Activated naive CD8-positive, alpha-beta T cell treated with anti-CD3 and anti-CD28 coated beads for 36 hours (primary cell): ENCODE measurements around the gene SLC19A1. TPM values are rescaled to one million over a fixed set of nuclear protein-coding genes. Genes with fewer than 3 reads are reported as not detected.

Experiments
- DNase-seq: peaks from one replicate; pipeline ENCODE4 v3.0.0; 2021
- H3K27ac Mint-ChIP-seq: one replicate; pipeline ENCODE4 v1.8.0; 2022; ENCODE audit warnings: mild to moderate bottlenecking, moderate library complexity, mixed read lengths
- H3K27me3 Mint-ChIP-seq: one replicate; pipeline ENCODE4 v1.8.0; 2022; ENCODE audit warnings: mild to moderate bottlenecking, mixed read lengths
- H3K36me3 Mint-ChIP-seq: one replicate; pipeline ENCODE4 v1.8.0; 2021; ENCODE audit warnings: mild to moderate bottlenecking, mixed read lengths
- H3K4me1 Mint-ChIP-seq: one replicate; pipeline ENCODE4 v1.8.0; 2021; ENCODE audit warnings: mixed read lengths
- H3K4me3 Mint-ChIP-seq: one replicate; pipeline ENCODE4 v1.8.0; 2022; ENCODE audit warnings: mild to moderate bottlenecking, moderate library complexity, mixed read lengths
- H3K9me3 Mint-ChIP-seq: one replicate; pipeline ENCODE4 v1.8.0; 2022; ENCODE audit warnings: mixed read lengths
- total RNA-seq, 2 experiments: library from RNA; stranded (reverse); gene quantifications; one replicate each; pipeline ENCODE4 v1.2.3, GENCODE V29; 2021

SLC19A1 gene
- total RNA-seq, 2 experiments from 2014 or later = 63.2 to 64.0 TPM

- Mint-ChIP-seq H3K4me1 (peaks cover 14% of the 10 kb centered on the region), H3K36me3 (peaks cover 6% of the 10 kb centered on the region), H3K27me3 (no peaks in the 10 kb centered on the region), H3K9me3 (no peaks in the 10 kb centered on the region), H3K4me3 (no peak overlapping the region), H3K27ac (no peak overlapping the region)
- DNase-seq = no peak
These were observed 3.7 kb upstream of the SLC19A1 start for GRCh38 chr21:45545691-45546531.

GRCh38 chr21:45545236-45545570 is 3.0 kb upstream of the SLC19A1 start:
- H3K36me3 Mint-ChIP-seq = peaks cover 11% of the 10 kb centered on the region
- peaks cover 14% of the 10 kb centered on the region for H3K4me1 Mint-ChIP-seq
- H3K4me3 Mint-ChIP-seq = no peak overlapping the region
- H3K27me3 Mint-ChIP-seq = no peaks in the 10 kb centered on the region
- DNase-seq = no peak
- no peak overlapping the region for H3K27ac Mint-ChIP-seq
- no peaks in the 10 kb centered on the region for H3K9me3 Mint-ChIP-seq

GRCh38 chr21:45544449-45545235 is 2.4 kb upstream of the SLC19A1 start:
- H3K4me3 Mint-ChIP-seq = no peak overlapping the region
- peaks cover 15% of the 10 kb centered on the region for H3K36me3 Mint-ChIP-seq
- H3K4me1 Mint-ChIP-seq = peaks cover 14% of the 10 kb centered on the region
- DNase-seq = no peak
- H3K9me3 Mint-ChIP-seq = no peaks in the 10 kb centered on the region
- no peaks in the 10 kb centered on the region for H3K27me3 Mint-ChIP-seq
- H3K27ac Mint-ChIP-seq = no peak overlapping the region

GRCh38 chr21:45543710-45544448 is 1.6 kb upstream of the SLC19A1 start:
- peaks cover 18% of the 10 kb centered on the region for H3K36me3 Mint-ChIP-seq
- no peak for DNase-seq
- H3K27me3 Mint-ChIP-seq = no peaks in the 10 kb centered on the region
- no peaks in the 10 kb centered on the region for H3K9me3 Mint-ChIP-seq
- H3K27ac Mint-ChIP-seq = peak overlapping the region; percentile 29
- H3K4me3 Mint-ChIP-seq = peak overlapping the region; percentile 68
- peaks cover 13% of the 10 kb centered on the region for H3K4me1 Mint-ChIP-seq

- H3K36me3 Mint-ChIP-seq = peaks cover 19% of the 10 kb centered on the region
- peaks cover 13% of the 10 kb centered on the region for H3K4me1 Mint-ChIP-seq
- peak overlapping the region; percentile 68 for H3K4me3 Mint-ChIP-seq
- H3K27me3 Mint-ChIP-seq = no peaks in the 10 kb centered on the region
- DNase-seq = no peak
- H3K9me3 Mint-ChIP-seq = no peaks in the 10 kb centered on the region
- H3K27ac Mint-ChIP-seq = peak overlapping the region; percentile 29
These were observed 1.1 kb upstream of the SLC19A1 start for GRCh38 chr21:45543371-45543709.

GRCh38 chr21:45542667-45543370 is 579 bp upstream of the SLC19A1 start:
- H3K27ac Mint-ChIP-seq = peak overlapping the region; percentile 62
- peaks cover 19% of the 10 kb centered on the region for H3K36me3 Mint-ChIP-seq
- H3K9me3 Mint-ChIP-seq = no peaks in the 10 kb centered on the region
- peak overlapping the region; percentile 68 for H3K4me3 Mint-ChIP-seq
- H3K27me3 Mint-ChIP-seq = no peaks in the 10 kb centered on the region
- peak; percentile 31 for DNase-seq
- peaks cover 13% of the 10 kb centered on the region for H3K4me1 Mint-ChIP-seq

- peak; percentile 87 for DNase-seq
- Mint-ChIP-seq H3K27me3 (no peaks in the 10 kb centered on the region), H3K4me1 (peaks cover 13% of the 10 kb centered on the region), H3K4me3 (peak overlapping the region; percentile 83), H3K36me3 (peaks cover 19% of the 10 kb centered on the region), H3K27ac (peak overlapping the region; percentile 85), H3K9me3 (no peaks in the 10 kb centered on the region)
These were observed 810 bp downstream of the SLC19A1 start for GRCh38 chr21:45541221-45542039.

- H3K4me1 Mint-ChIP-seq = peaks cover 16% of the 10 kb centered on the region
These were observed 1.7 kb downstream of the SLC19A1 start for GRCh38 chr21:45540601-45540970.

GRCh38 chr21:45539796-45540600 is 2.2 kb downstream of the SLC19A1 start:
- H3K9me3 Mint-ChIP-seq = no peaks in the 10 kb centered on the region
- no peaks in the 10 kb centered on the region for H3K27me3 Mint-ChIP-seq
- H3K4me3 Mint-ChIP-seq = peak overlapping the region; percentile 83
- peaks cover 20% of the 10 kb centered on the region for H3K4me1 Mint-ChIP-seq
- peak overlapping the region; percentile 85 for H3K27ac Mint-ChIP-seq
- no peak for DNase-seq
- H3K36me3 Mint-ChIP-seq = peaks cover 23% of the 10 kb centered on the region

More at GRCh38 chr21:45540601-45540970, 1.7 kb downstream of the SLC19A1 start:
- no peak for DNase-seq
- H3K36me3 Mint-ChIP-seq = peaks cover 21% of the 10 kb centered on the region
- H3K27ac Mint-ChIP-seq = peak overlapping the region; percentile 85
- H3K27me3 Mint-ChIP-seq = no peaks in the 10 kb centered on the region
- H3K4me3 Mint-ChIP-seq = peak overlapping the region; percentile 83
- no peaks in the 10 kb centered on the region for H3K9me3 Mint-ChIP-seq

- H3K9me3 Mint-ChIP-seq = no peaks in the 10 kb centered on the region
- H3K4me1 Mint-ChIP-seq = peaks cover 20% of the 10 kb centered on the region
- H3K36me3 Mint-ChIP-seq = peaks cover 23% of the 10 kb centered on the region
- no peak for DNase-seq
- no peak overlapping the region for H3K27ac Mint-ChIP-seq
- H3K27me3 Mint-ChIP-seq = no peaks in the 10 kb centered on the region
- H3K4me3 Mint-ChIP-seq = peak overlapping the region; percentile 83
These were observed 3.0 kb downstream of the SLC19A1 start for GRCh38 chr21:45539046-45539795.

- Mint-ChIP-seq H3K27me3 (no peaks in the 10 kb centered on the region), H3K4me1 (peaks cover 19% of the 10 kb centered on the region), H3K9me3 (no peaks in the 10 kb centered on the region), H3K36me3 (peaks cover 23% of the 10 kb centered on the region), H3K4me3 (no peak overlapping the region), H3K27ac (no peak overlapping the region)
- DNase-seq = no peak
These were observed 3.7 kb downstream of the SLC19A1 start for GRCh38 chr21:45538381-45539045.

GRCh38 chr21:45537746-45538291 is 4.4 kb downstream of the SLC19A1 start:
- no peak overlapping the region for H3K27ac Mint-ChIP-seq
- H3K4me1 Mint-ChIP-seq = peaks cover 18% of the 10 kb centered on the region
- DNase-seq = no peak
- H3K27me3 Mint-ChIP-seq = no peaks in the 10 kb centered on the region
- H3K9me3 Mint-ChIP-seq = no peaks in the 10 kb centered on the region
- peaks cover 23% of the 10 kb centered on the region for H3K36me3 Mint-ChIP-seq
- peak overlapping the region; percentile 1 for H3K4me3 Mint-ChIP-seq
